GM12878 (cell line): Measurements from ENCODE around the gene GNAI2. TPM values are rescaled to one million over a fixed set of nuclear protein-coding genes. Genes with fewer than 3 reads are reported as not detected.

ENCODE experiments used
- ATAC-seq: fragments of 200-7000 bp; cut with Tn5 transposase; 3 replicates; pipeline ENCODE4 v1.9.1; 2020; ENCODE audit warnings: mild to moderate bottlenecking, moderate library complexity
- BruUV-seq: library from RNA; stranded (reverse); fragments of 400-500 nt; replicated peaks from 2 replicates; lab custom pipeline; 2021; lab: Mats Ljungman, UMichigan
- CTCF ChIA-PET: fragments of 300-600 bp; sonication (Branson Sonifier 250); formaldehyde crosslinking; extraction: SDS; loops from one replicate; lab custom pipeline; 2021; ENCODE audit warnings: inconsistent platforms; lab: Yijun Ruan, JAX
- POLR2A ChIA-PET: fragments of 350-600 bp; formaldehyde crosslinking; extraction: SDS; loops from one replicate; lab custom pipeline; 2021; ENCODE audit warnings: inconsistent platforms; lab: Charles Lee
- RAD21 ChIA-PET: fragments of 300-600 bp; sonication (Branson Sonifier 250); formaldehyde crosslinking; loops from one replicate; lab custom pipeline; 2023; ENCODE audit warnings: antibody characterized with exemption; ENCODE audit not compliant: unreplicated experiment; lab: Charles Lee
- SMC1A ChIA-PET: fragments of 300-600 bp; sonication (Branson Sonifier 250); formaldehyde crosslinking; loops from one replicate; lab custom pipeline; 2023; ENCODE audit not compliant: unreplicated experiment, uncharacterized antibody; lab: Charles Lee
- DNase-seq: peaks from one replicate; pipeline ENCODE4 v3.0.0-alpha.2; 2011; ENCODE audit warnings: low read depth, low spot score
- FAIRE-seq: peaks from 3 replicates; lab custom pipeline; 2011; peaks lifted over from hg19 to GRCh38; lab: Jason Lieb, UNC
- H2AFZ ChIP-seq: 2 replicates; pipeline ENCODE4 v1.6.0; 2011; ENCODE audit warnings: low read depth, low read length, control low read depth; ENCODE audit not compliant: control insufficient read depth
- H3K27ac ChIP-seq: 2 replicates; pipeline ENCODE4 v1.5.1; 2011; ENCODE audit warnings: control low read depth; ENCODE audit not compliant: control insufficient read depth, insufficient read depth
- H3K27me3 ChIP-seq, 2 experiments: replicated peaks in 1 of 2; 2 replicates each; pipeline versions ENCODE4 v1.6.0 to v1.6.1; 2011; ENCODE audit warnings: low read length in 1 of 2; ENCODE audit not compliant: control insufficient read depth in 2 of 2, insufficient read depth in 2 of 2
- H3K36me3 ChIP-seq, 2 experiments: 2 replicates each; pipeline ENCODE4 v1.5.1; 2011; ENCODE audit warnings: low read length in 1 of 2; ENCODE audit not compliant: control insufficient read depth in 2 of 2, insufficient read depth in 2 of 2
- H3K4me1 ChIP-seq: 2 replicates; pipeline ENCODE4 v1.6.1; 2011; ENCODE audit warnings: mild to moderate bottlenecking, low read length, moderate library complexity, mixed read lengths; ENCODE audit not compliant: control insufficient read depth, insufficient read depth
- H3K4me2 ChIP-seq: 2 replicates; pipeline ENCODE4 v1.6.0; 2011; ENCODE audit warnings: control low read depth; ENCODE audit not compliant: control insufficient read depth, insufficient read depth
- H3K4me3 ChIP-seq: fragments of 200-600 bp; sonication (generic); 2 replicates; pipeline ENCODE4 v1.5.1; 2016
- H3K79me2 ChIP-seq: 2 replicates; pipeline ENCODE4 v1.6.0; 2011; ENCODE audit warnings: low read length; ENCODE audit not compliant: control insufficient read depth, insufficient read depth
- H3K9ac ChIP-seq: 2 replicates; pipeline ENCODE4 v1.8.0; 2011; ENCODE audit warnings: low read length, control low read depth, mixed read lengths; ENCODE audit not compliant: control insufficient read depth, insufficient read depth
- H3K9me3 ChIP-seq: replicated peaks from 3 replicates; pipeline ENCODE4 v1.5.1; 2011; ENCODE audit warnings: mild to moderate bottlenecking, low read length; ENCODE audit not compliant: control insufficient read depth, insufficient read depth
- H4K20me1 ChIP-seq: 2 replicates; pipeline ENCODE4 v1.6.0; 2011; ENCODE audit not compliant: control insufficient read depth, insufficient read depth
- BCL3 ChIP-seq: IDR thresholded peaks from 2 replicates; pipeline ENCODE4 v1.6.1; 2011; ENCODE audit warnings: borderline replicate concordance, low read depth, mild to moderate bottlenecking, moderate library complexity, low read length; ENCODE audit not compliant: insufficient read depth, poor library complexity, severe bottlenecking
- CHD2 ChIP-seq: IDR thresholded peaks from 2 replicates; pipeline ENCODE4 v1.6.1; 2011; ENCODE audit warnings: low read depth, low read length, improper control_type of control experiment, borderline replicate concordance
- CHD4 ChIP-seq: fragments of 200-600 bp; sonication (generic); IDR thresholded peaks from 2 replicates; pipeline ENCODE4 v1.6.1; 2016; ENCODE audit warnings: mild to moderate bottlenecking
- CREM ChIP-seq: IDR thresholded peaks from 2 replicates; pipeline ENCODE4 v1.6.1; 2014; ENCODE audit warnings: antibody characterized with exemption, low read depth
- CUX1 ChIP-seq: IDR thresholded peaks from 2 replicates; pipeline ENCODE4 v1.6.1; 2012; ENCODE audit warnings: improper control_type of control experiment, low read depth, low read length; ENCODE audit not compliant: insufficient replicate concordance
- EGR1 ChIP-seq, 2 experiments: IDR thresholded peaks; 1 replicate in 1 of 2; 2 replicates in 1 of 2; pipeline ENCODE4 v1.6.1; 2011 to 2012; ENCODE audit warnings: low read depth in 2 of 2, low read length in 2 of 2, borderline replicate concordance in 1 of 2, mild to moderate bottlenecking in 1 of 2, moderate library complexity in 1 of 2
- KAT2A ChIP-seq: conservative IDR thresholded peaks from 2 replicates; pipeline ENCODE4 v1.6.1; 2011; ENCODE audit warnings: low read depth, low read length; ENCODE audit not compliant: control insufficient read depth
- MTA3 ChIP-seq: IDR thresholded peaks from 2 replicates; pipeline ENCODE4 v1.6.1; 2012; ENCODE audit warnings: low read length, inconsistent platforms, borderline replicate concordance
- MYC ChIP-seq: IDR thresholded peaks from 2 replicates; pipeline ENCODE4 v1.6.1; 2011; ENCODE audit warnings: mild to moderate bottlenecking, low read length, moderate library complexity, inconsistent platforms; ENCODE audit not compliant: insufficient read depth, insufficient replicate concordance, insufficient read length, severe bottlenecking
- NFYA ChIP-seq: IDR thresholded peaks from 2 replicates; pipeline ENCODE4 v1.6.1; 2011; ENCODE audit warnings: low read depth, mild to moderate bottlenecking, low read length, improper control_type of control experiment, borderline replicate concordance
- POU2F2 ChIP-seq: IDR thresholded peaks from 3 replicates; pipeline ENCODE4 v1.6.1; 2011; ENCODE audit warnings: low read depth, mild to moderate bottlenecking, low read length, borderline replicate concordance
- RAD21 ChIP-seq: IDR thresholded peaks from 2 replicates; pipeline ENCODE4 v1.6.1; 2011; ENCODE audit warnings: mild to moderate bottlenecking, low read depth, low read length, moderate library complexity; ENCODE audit not compliant: insufficient read depth
- SMAD1 ChIP-seq: fragments of 450-650 bp; IDR thresholded peaks from 2 replicates; pipeline ENCODE4 v1.6.1; 2018; ENCODE audit warnings: mild to moderate bottlenecking, low read depth; ENCODE audit not compliant: partially characterized antibody
- TARDBP ChIP-seq: IDR thresholded peaks from 2 replicates; pipeline ENCODE4 v1.6.1; 2016; ENCODE audit warnings: borderline replicate concordance
- TCF7 ChIP-seq: IDR thresholded peaks from 2 replicates; pipeline ENCODE4 v1.6.1; 2014; ENCODE audit warnings: antibody characterized with exemption, borderline replicate concordance
- USF1 ChIP-seq: IDR thresholded peaks from 2 replicates; pipeline ENCODE4 v1.6.1; 2011; ENCODE audit warnings: borderline replicate concordance, low read depth, mild to moderate bottlenecking, moderate library complexity, mixed read lengths, low read length; ENCODE audit not compliant: insufficient read depth; ENCODE audit errors: extremely low read length
- ZNF24 ChIP-seq: fragments of 450-650 bp; IDR thresholded peaks from 2 replicates; pipeline ENCODE4 v1.6.1; 2017; ENCODE audit warnings: antibody characterized with exemption, mild to moderate bottlenecking
- WGBS: methylation state at CpG from one replicate; pipeline ENCODE4 v1.1.6; 2016; ENCODE audit warnings: low lambda C conversion rate; ENCODE audit not compliant: insufficient replicate concordance, insufficient coverage; ENCODE audit errors: missing lambda C conversion rate; 5-methylcytosine and 5-hydroxymethylcytosine counted together
- in situ Hi-C: fragments of 300-500 bp; cut with MboI; formaldehyde crosslinking; loops from 9 replicates; pipeline ENCODE4 v1.14.3; 2018; ENCODE audit warnings: mixed read lengths
- intact Hi-C: fragments of 100-400 bp; cut with micrococcal nuclease; formaldehyde crosslinking; loops from one replicate; pipeline ENCODE4 v1.14.2; 2022; ENCODE audit not compliant: unreplicated experiment
- polyA plus RNA-seq, 11 experiments: library from polyadenylated mRNA; depleted of rRNA in 4 of 11; unstranded in 6 of 11; stranded (reverse) in 5 of 11; fragments of >200 nt; fragmentation: Nextera tagmentation in 4 of 11; fragmentation: Illumina TruSeq in 1 of 11; extraction: Ambion mirVana in 4 of 11; extraction: Trizol in 1 of 11; gene quantifications; 1 replicate in 1 of 11; 2 replicates in 10 of 11; pipeline versions ENCODE4 v1.2.1 to v1.2.3, GENCODE V29; 2011 to 2016; ENCODE audit warnings: inconsistent platforms in 2 of 11, missing spikeins in 2 of 11, low read depth in 1 of 11
- total RNA-seq, 4 experiments: library from RNA; depleted of rRNA in 3 of 4; stranded (reverse); fragments of >200 nt in 3 of 4; fragmentation: Illumina TruSeq in 1 of 4; extraction: Trizol in 1 of 4; gene quantifications; 2 replicates each; pipeline versions ENCODE4 v1.2.1 to v1.2.3, GENCODE V29; 2013 to 2021

Gene GNAI2
- total and polyA plus RNA-seq, 10 of the 15 experiments (the other 5 are each of a cell fraction or from before 2014, with no cell fraction given): 5.0 to 346 (median 237) TPM

GRCh38 chr3:50189274-50189673 is 46.7 kb upstream of the GNAI2 start:
- no peak overlapping the region for H3K27ac ChIP-seq
- no peak for DNase-seq
- intact Hi-C loops: loop anchor here (1.0 kb wide), 1 partner anchor 68 kb away; no protein-coding TSS in a partner anchor
- H3K4me1 ChIP-seq: no peaks in the 10 kb centered on the region
- H4K20me1 ChIP-seq: no peaks in the 10 kb centered on the region
- RAD21 ChIA-PET: interaction anchor here (1.7 to 1.8 kb wide), 2 partner anchors 37 to 72 kb away, joined by 4 to 6 read pairs; no protein-coding TSS in a partner anchor
- no peaks in the 10 kb centered on the region for H3K27me3 ChIP-seq
- FAIRE-seq: no peak
- H3K9ac ChIP-seq: no peak overlapping the region
- no peaks in the 10 kb centered on the region for H3K36me3 ChIP-seq
- 18% methylated on average over 5 of the region's 5 CpGs for WGBS
- H3K9me3 ChIP-seq: no peaks in the 10 kb centered on the region
- no TSS peak for BruUV-seq
- CTCF ChIA-PET: interaction anchor here (1.0 to 2.2 kb wide), 9 partner anchors 24 to 83 kb away, joined by 3 to 7 read pairs (median 4); no protein-coding TSS in a partner anchor
- H2AFZ ChIP-seq: no peak overlapping the region
- SMC1A ChIA-PET: no interaction called here
- ATAC-seq: peak; percentile 83
- no peak overlapping the region for H3K4me2 ChIP-seq
- H3K4me3 ChIP-seq: no peak overlapping the region
- POLR2A ChIA-PET: no interaction called here
- in situ Hi-C loops: no loop called here
- no peaks in the 10 kb centered on the region for H3K79me2 ChIP-seq
- TF ChIP-seq CREM: no peak
- TF ChIP-seq CHD4: no peak
- TF ChIP-seq EGR1 (IDR thresholded peaks at IDR 0.05; ENCODE audit: borderline replicate concordance in 1 of 2, low read depth in 2 of 2, low read length in 2 of 2): 0 out of 3 replicates have a peak, but pooled peaks of 1 of the 2 experiments have one; percentile 26
- no peak for TF ChIP-seq POU2F2
- TF ChIP-seq NFYA: no peak
- TF ChIP-seq MYC: no peak
- TF ChIP-seq RAD21: peak; percentile 74
- TF ChIP-seq TARDBP: no peak
- no peak for TF ChIP-seq USF1
- no peak for TF ChIP-seq ZNF24
- no peak for TF ChIP-seq MTA3
- no peak for TF ChIP-seq SMAD1
- TF ChIP-seq KAT2A: no peak
- no peak for TF ChIP-seq BCL3
- no peak for TF ChIP-seq CHD2
- no peak for TF ChIP-seq TCF7
- TF ChIP-seq CUX1: no peak
